ENCODE data around the gene DGCR6. TPM values are rescaled to one million over a fixed set of nuclear protein-coding genes. Genes with fewer than 3 reads are reported as not detected.

Gene DGCR6
- total RNA-seq: 7.1 TPM

GRCh38 chr22:18905540-18906409 lies at the start of gene DGCR6:
Gene DGCR6, plus strand, starts transcription at chr22:18906320. Its CDS starts 55 bp downstream, at chr22:18906375.

DNA sequence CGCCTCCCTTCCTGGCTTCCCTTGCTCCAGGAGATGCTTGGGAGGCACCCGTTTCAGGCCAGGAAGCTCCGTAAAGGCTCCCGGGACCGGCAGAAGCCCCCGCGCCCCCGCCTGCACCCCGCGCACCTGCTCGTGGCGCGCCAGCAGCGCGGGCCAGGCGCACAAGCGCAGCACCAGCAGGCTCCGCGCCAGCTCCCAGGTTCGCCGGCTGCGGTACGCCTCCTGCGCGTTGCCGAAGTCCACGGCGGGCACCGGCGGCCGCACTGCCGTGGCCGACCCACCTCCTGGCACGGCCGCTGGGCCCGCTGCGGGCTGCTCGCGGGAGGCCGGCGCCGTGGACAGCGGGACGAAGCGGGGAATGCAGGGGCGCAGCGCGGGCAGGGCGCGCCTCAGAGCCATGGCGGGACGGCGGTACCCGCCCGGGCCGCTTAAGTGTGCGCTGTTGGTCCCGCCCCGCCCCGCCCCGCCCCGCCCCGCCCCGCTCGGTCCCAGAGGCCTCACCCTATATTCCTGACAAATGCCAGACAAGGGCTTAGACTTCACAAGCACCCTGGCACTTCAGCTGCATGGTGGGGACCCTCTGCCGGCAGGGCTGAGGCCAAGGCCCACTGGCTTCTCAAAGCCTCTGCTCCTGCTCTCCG lies 29.9 kb downstream of the DGCR6 start, which contains the start of gene PRODH:
Gene PRODH (minus strand): TSS at position 405 of the 641 bp plus-strand sequence. CDS start 6 bp downstream, at position 399.

Other genes with a start within 250 kb of the DGCR6 start
- 14.6 TPM for gene PRODH, start 30.0 kb downstream of the DGCR6 start, total RNA-seq
- 105 TPM for gene DGCR2, start 216.1 kb downstream of the DGCR6 start, total RNA-seq
- gene TSSK2, start 225.0 kb downstream of the DGCR6 start, total RNA-seq: not detected
- gene ESS2, start 238.3 kb downstream of the DGCR6 start, total RNA-seq: 17.9 TPM
- gene GSC2, start 244.0 kb downstream of the DGCR6 start, total RNA-seq: 1.9 TPM